ENCODE data around the gene GRM8.

DNA sequence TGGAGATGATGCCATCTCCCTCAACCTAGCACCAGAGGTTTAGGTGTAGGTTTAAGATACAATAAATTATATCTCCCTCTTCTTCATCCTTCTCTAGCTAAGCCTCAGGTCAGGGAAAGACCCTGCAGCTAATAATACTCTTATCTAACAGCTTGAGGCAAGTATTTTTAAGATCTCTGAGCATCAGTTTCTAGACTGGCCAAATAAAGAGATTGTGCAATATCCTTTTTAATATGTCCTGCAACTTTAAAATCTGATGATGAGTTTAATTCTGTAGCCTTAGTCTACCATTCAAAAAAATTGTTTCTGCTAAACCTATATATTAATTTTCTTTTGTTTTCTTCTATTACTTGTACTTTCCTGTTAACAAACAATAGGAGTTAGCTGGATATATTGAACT, 850.8 kb downstream of the GRM8 start:
- TF ChIP-seq, protein P1, sequence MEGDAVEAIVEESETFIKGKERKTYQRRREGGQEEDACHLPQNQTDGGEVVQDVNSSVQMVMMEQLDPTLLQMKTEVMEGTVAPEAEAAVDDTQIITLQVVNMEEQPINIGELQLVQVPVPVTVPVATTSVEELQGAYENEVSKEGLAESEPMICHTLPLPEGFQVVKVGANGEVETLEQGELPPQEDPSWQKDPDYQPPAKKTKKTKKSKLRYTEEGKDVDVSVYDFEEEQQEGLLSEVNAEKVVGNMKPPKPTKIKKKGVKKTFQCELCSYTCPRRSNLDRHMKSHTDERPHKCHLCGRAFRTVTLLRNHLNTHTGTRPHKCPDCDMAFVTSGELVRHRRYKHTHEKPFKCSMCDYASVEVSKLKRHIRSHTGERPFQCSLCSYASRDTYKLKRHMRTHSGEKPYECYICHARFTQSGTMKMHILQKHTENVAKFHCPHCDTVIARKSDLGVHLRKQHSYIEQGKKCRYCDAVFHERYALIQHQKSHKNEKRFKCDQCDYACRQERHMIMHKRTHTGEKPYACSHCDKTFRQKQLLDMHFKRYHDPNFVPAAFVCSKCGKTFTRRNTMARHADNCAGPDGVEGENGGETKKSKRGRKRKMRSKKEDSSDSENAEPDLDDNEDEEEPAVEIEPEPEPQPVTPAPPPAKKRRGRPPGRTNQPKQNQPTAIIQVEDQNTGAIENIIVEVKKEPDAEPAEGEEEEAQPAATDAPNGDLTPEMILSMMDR (IDR thresholded peaks at IDR 0.05) = no peak
- TF ChIP-seq POLR2A (IDR thresholded peaks at IDR 0.05) (no peak), EP300 (IDR thresholded peaks at IDR 0.05) (no peak)

Measured in suprapubic skin (tissue), 3 donors.